ENCODE data around the gene TEAD1.

DNA sequence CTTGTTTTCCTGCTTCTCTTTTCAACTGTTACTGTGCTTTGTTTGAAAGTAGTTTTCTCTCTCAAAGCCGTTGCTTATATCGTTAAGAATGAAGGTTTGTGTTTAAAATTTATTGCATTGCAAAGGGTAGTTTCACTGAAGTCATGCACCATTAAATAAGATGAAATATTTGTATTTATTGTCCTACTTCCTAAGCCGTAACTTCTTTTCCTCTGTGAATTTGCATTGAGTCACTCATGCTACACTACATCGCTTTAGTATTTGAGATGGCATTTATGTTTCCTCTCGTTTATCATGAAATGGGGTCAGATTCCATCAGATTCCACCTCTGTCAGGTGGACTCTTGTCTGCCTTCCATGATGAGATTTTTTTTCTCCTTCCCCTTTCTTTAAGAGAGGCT is 269.1 kb downstream of the TEAD1 start:
- TF ChIP-seq CTCF (IDR thresholded peaks at IDR 0.05) (no peak), POLR2A (IDR thresholded peaks at IDR 0.05) (no peak)
